ENCODE data around the gene RAB31. TPM values are rescaled to one million over a fixed set of nuclear protein-coding genes. Genes with fewer than 3 reads are reported as not detected.

RAB31 gene
- total RNA-seq, 1 donor from 2014 or later = 32.2 TPM

GRCh38 chr18:9708434-9709303 lies 568 bp downstream of the RAB31 start:
- intact Hi-C loops (cut with DNase I) = loop anchor here (2.0 to 10.0 kb wide), 3 partner anchors 64 to 246 kb away; no protein-coding TSS in a partner anchor
- DNase-seq (ENCODE audit: low spot score) = no peak

- DNase-seq (ENCODE audit: low spot score) = no peak
- intact Hi-C loops (cut with DNase I) = loop anchor here (2.0 to 10.0 kb wide), 3 partner anchors 63 to 245 kb away; no protein-coding TSS in a partner anchor
Observed at GRCh38 chr18:9709304-9709877, 1.3 kb downstream of the RAB31 start.

DNA sequence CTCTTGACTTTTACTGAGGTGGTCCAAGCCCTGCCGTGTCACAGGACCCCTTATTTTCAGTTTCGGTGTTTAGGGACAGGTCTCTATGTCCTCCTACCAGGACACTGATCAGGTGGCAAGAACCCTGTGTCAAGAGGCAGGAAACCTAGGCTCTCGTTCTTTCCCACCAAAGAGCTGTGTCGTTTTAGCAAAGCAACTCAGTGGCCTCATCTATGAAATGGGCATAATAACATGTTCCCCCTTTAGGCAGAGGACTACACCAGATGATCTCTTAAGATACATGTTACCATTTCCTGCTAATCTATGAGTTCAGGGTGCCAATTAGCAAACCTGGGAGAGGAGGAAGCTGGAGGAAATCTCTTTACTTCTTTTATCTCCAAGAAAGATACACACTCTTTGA lies 1.9 kb downstream of the RAB31 start:
- intact Hi-C loops (cut with DNase I) = no loop called here

GRCh38 chr18:9711361-9712129 lies 3.4 kb downstream of the RAB31 start:
- intact Hi-C loops (cut with DNase I) = no loop called here
- no peak for DNase-seq (ENCODE audit: low spot score)

More for the DNA sequence above, 1.9 kb downstream of the RAB31 start:
- DNase-seq (ENCODE audit: low spot score) = no peak

- intact Hi-C loops (cut with DNase I) = no loop called here
- DNase-seq (ENCODE audit: low spot score) = no peak
Observed at GRCh38 chr18:9712130-9712577, 4.1 kb downstream of the RAB31 start.

- DNase-seq (ENCODE audit: low spot score) = no peak
- intact Hi-C loops (cut with DNase I) = no loop called here
Observed at GRCh38 chr18:9712611-9713010, 4.5 kb downstream of the RAB31 start.

DNA sequence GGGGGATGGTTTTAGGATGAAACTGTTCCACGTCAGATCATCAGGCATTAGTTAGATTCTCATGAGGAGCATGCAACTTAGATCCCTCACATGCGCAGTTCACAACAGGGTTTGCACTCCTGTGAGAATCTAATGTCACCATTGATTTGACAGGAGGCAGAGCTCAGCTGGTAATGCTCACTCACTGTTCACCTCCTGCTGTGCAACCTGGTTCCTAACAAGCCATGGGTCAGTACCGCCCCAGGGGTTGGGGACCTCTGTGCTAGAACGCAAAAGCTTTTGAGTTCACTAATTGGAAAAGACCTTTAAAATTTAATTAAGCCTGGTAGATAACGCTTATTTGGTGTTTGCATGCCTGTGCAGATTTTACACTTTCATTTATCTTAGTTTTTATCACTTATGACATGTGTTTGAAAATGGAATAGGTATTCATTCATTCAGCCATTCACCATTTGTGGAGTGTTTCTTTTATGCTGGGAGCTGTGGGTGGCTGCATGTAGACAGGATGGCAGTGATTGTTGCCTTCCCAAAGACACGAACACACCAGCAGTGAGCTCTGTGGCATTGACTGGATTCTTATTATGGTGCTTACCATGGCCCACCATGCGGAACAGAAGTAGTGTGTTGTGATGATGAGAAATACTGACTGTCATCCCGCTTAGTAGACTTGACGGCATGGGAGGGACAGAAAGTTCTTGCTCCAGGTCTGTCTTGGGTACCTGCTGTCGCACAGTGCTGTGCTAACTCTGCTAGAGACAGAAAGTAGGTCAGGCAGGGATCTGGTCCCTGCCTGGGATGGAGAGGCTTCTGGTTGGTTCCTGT lies 6.4 kb downstream of the RAB31 start:
- DNase-seq (ENCODE audit: low spot score) = no peak
- intact Hi-C loops (cut with DNase I) = no loop called here

DNA sequence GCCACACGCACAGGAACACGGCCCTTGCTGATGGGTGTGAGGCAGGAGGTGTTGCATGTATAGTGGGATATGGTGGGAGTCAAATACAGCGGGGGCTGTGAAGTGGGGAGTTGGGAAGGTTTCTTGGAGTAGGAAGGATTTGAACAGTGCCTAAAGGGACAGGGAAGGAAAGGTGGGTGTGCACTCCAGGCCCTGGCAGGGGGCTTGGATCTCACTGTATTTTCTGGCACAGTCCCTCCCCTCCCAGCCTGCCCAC lies 6.9 kb downstream of the RAB31 start:
- intact Hi-C loops (cut with DNase I) = no loop called here
- no peak for DNase-seq (ENCODE audit: low spot score)

- DNase-seq (ENCODE audit: low spot score) = no peak
- intact Hi-C loops (cut with DNase I) = no loop called here
Observed at GRCh38 chr18:9715978-9716774, 8.1 kb downstream of the RAB31 start.

DNA sequence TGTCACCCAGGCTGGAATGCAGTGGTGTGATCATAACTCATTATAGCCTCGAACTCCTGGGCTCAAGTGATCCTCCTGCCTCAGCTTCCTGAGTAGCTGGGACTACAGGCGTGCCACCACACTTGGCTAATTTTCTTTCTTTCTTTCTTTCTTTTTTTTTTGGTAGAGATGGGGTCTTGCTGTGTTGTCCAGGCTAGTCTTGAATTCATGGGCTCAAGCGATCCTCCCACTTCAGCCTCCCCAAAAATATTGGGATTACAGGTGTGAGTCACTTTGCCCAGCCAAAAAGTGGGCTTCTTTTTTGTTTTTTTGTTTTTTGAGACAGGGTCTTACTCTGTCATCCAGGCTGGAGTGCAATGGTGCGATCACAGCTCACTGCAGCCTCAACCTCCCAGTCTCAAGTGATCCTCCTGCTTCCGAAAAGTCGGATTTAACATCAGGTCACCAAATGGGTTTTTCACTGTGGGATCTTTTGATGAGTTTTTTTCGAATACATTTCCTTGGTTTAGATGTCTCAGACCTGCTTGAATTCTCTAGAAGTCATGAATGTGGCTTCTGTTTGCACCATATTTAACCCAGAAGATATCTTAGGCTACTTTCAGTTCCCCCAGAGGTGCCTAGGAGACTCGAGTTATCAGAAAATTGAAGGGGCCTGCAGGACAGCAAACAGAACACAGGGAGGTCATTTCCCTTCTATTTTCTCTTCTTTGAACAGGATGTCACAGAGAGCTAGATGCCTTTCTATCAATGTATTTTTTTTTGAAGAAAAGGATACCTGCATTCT lies 8.9 kb downstream of the RAB31 start:
- intact Hi-C loops (cut with DNase I) = no loop called here
- DNase-seq (ENCODE audit: low spot score) = no peak

DNA sequence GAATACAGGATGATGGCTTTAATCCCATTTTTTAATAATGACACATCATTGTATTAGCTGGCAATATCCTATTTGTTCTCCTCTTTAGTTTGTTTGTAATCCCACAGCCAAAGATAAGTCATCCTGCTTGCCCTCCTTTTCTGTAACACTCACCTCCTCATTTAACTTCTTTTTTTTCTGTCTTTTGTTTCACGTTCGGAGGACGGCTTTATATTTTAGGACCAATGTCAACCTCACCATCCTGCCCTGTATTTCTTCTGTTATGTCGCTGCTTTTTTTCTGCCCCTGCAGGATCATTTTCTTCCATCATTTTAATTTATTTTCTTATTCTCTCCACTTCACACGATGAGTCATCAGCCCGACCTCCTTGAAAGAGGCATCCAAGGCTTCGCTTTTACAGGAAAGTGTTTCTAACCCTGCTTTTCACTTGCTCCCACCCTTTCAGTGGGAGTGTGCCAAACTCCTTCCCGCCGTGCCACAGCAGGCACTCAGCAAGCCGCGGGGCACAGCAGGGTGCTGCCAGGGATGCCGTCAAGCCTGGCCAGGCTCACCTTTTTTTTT lies 11.4 kb downstream of the RAB31 start:
- no peak for DNase-seq (ENCODE audit: low spot score)
- intact Hi-C loops (cut with DNase I) = no loop called here

DNA sequence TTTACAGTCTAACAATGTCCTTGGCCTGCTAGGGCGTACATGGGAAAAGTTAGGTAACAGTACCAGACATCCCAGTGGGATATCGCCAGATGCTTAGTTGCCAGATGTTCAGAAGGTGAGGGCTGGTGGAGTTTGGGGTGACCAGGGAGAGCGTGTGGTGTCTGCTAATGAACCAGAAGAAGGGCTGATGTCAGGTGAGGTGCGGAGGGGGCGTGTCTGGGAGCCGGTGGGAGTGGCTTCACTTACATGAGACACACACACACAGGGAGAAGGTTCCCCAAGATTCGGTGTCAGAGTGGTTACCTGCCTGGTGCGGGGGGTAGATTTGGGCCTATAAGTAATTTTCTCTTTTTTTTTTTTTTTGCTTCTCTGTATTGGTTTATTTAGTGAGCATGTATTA lies 12.2 kb downstream of the RAB31 start:
- intact Hi-C loops (cut with DNase I) = no loop called here
- no peak for DNase-seq (ENCODE audit: low spot score)

DNA sequence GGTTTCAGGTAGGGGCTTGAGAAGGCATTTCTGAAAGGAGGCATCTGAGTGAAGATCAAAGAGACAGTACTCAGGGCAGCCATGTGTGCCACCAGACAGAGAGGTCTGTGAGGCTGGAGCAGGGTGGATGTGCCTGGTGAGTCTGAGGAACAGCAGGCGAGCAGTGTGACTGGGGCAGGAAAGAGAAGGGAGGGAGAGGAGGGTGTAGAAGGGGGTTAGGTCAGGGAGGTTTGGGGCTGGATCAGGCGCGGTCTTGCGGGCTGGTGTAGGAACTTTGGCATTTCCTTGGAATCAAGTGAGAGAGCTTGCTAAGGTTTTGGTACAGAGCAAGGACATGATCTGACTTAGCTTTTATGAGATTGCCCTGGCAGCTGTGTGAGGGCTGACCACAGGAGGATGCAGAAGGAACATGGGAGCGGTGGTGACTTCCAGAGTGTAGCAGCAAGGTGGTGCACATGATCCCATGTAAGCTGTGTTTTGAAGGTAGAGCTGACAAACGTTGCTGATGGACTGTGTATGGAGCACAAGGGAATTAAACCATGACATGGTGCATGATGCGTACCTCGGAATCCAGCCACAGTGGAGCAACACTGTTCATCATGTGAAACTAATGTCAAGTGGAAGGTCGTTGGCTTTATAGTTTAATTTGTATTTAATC lies 13.9 kb downstream of the RAB31 start:
- intact Hi-C loops (cut with DNase I) = no loop called here

DNA sequence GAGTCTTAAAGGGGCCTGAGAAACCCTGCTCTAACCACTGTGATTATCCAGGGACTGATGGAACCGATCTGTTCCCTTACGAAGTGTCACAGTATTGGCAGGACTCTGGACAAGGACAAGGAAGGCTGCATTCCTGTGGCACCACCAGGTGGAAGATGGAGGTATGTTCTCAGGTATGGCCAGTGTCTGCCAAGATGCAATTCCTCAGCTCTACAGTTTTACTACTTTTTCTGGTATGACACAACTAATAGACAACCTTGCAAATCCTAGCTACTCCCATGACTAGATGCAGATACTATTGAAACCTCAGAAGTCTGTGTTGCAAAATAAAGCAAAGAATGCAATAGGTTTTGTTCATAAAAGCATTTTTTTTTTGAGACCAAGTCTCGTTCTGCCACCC lies 14.6 kb downstream of the RAB31 start:
- DNase-seq (ENCODE audit: low spot score) = no peak

More for the DNA sequence above, 13.9 kb downstream of the RAB31 start:
- DNase-seq (ENCODE audit: low spot score) = no peak

DNA sequence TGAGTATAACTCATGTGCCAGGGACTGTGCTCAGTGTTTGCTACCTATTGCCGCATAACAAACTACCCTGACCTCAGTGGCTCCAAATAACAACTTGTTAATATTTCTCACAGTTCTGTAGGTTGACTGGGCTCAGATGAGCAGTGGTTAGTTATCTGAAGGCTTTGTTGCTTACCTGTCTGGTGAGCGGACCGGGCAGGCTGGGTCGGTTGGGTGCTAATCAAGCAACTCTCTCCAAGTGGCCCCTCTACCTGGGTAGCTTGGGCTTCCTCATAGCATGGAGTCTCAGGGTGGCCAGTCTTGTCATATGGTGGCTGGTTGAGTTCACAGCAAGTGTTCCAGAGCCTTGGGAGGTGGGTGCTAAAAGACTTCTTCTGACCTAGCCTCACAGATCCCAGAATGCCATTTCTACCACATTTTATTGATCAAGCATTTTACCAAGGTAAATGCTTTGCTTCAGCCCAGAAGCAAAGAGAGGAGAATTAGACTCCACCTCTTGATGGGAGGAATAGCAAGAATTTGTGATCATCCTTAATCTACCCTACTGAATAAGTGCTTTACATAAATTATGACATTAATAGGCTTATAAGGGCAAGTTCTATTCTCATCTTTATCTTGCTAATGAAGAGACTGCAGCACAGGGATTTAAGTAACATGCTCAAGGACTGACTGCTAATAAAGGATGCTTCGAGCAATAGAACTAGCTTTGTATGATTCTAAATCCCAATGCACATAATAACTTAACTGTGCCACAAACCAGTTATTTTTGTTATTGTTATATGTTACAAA lies 16.9 kb downstream of the RAB31 start:
- intact Hi-C loops (cut with DNase I) = no loop called here
- DNase-seq (ENCODE audit: low spot score) = no peak

More for the DNA sequence above, 14.6 kb downstream of the RAB31 start:
- intact Hi-C loops (cut with DNase I) = no loop called here

DNA sequence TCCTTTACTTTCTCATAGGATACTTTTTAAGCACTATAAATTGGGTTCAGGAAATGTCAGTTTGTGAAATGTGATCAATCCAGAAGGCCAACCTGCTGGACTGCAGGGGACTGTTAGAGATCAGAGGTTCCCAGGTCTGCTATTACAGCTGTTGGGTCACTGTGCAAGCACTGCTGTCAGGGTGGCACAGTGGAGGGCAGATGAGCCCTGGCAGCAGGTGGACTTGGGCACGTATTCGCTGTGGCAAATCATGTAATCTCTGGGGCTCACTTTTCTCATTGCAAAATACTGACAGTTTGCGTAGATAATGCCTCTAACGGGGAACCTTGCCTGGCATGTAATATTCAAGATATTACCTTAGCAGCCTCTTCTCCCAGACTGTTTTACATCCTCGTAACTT lies 18.1 kb downstream of the RAB31 start:
- intact Hi-C loops (cut with DNase I) = no loop called here
- no peak for DNase-seq (ENCODE audit: low spot score)

GRCh38 chr18:9726936-9727335 lies 18.8 kb downstream of the RAB31 start:
- no peak for DNase-seq (ENCODE audit: low spot score)
- intact Hi-C loops (cut with DNase I) = no loop called here
